T1000 (cell line): ENCODE results near the gene SEMA5B.

ENCODE experiments used
- DNase-seq: peaks from one replicate; lab custom pipeline; 2025; ENCODE audit warnings: mixed read lengths; lab: John Stamatoyannopoulos, UW

Gene SEMA5B

DNA sequence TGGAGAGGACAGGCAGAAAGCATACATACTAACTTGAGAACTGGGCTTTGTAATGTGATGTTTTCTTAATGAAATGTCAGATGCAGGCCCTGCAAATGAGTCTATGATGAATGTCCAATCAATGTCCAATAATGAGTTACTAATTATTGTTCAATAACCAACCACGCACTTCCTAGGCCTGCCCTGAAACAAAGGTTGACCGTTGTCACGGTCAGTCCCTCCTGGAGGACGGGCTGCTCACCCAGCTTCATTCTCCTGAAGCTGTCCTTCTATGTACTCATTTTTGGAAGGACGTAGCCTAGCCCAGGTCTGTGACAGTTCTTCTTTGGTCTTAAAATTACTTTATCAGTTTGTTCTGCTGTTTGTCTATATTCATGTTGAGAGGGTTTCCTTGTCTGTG, 30.9 kb upstream of the SEMA5B start:
- no peak for DNase-seq

DNA sequence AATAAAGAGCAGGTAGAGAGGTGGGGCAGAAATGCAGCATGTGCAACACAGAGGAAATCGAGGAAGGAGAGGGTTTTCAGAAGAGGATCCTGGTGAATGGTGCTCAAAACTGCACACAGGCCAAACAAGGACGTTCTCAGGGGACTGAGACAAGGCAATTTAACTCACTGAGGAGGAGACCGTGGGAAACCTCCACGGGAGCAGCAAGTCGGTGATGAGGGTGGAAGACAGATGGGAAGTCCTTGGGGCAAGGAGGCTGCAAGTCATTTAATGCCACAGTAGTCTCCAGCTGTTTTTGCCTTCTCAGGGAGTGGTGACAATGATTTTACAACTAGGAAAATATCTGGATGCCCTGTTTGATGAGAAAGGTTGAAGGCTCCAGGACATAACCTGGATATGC, 27.8 kb upstream of the SEMA5B start:
- DNase-seq = no peak

GRCh38 chr3:123054931-123055330, 27.4 kb upstream of the SEMA5B start:
- DNase-seq = peak; percentile 33

GRCh38 chr3:123054109-123054778, 26.7 kb upstream of the SEMA5B start:
- DNase-seq = no peak

DNA sequence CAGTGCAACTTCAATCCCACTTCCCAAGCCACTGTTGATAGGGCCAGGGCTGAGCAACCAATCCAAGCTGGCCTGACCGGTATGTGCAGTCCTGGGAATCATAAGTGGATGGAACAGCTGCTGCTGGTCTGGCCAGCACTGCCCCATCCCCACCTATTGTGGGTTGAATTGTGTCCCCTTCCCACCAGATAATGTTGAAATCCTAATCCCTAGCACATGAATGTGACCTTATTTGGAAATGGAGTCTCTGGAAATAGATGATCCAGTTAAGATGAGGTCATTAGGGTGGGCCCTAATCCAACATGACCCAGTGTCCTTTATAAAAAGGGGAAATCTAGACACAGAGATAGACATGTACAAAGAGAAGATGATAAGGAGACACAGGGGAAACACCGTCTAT, 25.5 kb upstream of the SEMA5B start:
- DNase-seq = no peak

DNA sequence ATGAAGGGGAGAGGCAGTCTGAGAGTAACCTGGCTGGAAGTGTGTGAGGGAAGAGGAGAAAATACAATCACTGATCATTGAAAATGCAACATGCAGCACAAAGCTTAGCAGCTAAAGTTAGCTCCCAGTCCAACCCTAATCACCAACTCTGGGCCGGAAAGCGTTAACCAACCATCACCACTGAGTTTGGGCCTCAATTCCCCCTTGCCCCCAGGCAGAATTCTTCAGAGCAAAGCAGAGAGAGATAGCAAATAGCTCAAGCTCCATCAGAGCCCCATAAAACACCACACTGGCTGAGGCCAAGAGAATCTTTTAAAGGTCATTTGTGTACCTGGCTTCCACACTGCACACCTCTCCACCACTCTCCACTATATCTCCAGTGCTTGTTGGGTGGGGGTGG, 23.1 kb upstream of the SEMA5B start:
- no peak for DNase-seq

GRCh38 chr3:123048480-123049237, 21.1 kb upstream of the SEMA5B start:
- DNase-seq = no peak

- DNase-seq = no peak
Measured at GRCh38 chr3:123047062-123047319, 19.4 kb upstream of the SEMA5B start.

- peak; percentile 77 for DNase-seq
Measured at GRCh38 chr3:123046262-123047061, 18.9 kb upstream of the SEMA5B start.

- DNase-seq = no peak
Measured at GRCh38 chr3:123044981-123045763, 17.6 kb upstream of the SEMA5B start.

- no peak for DNase-seq
Measured at GRCh38 chr3:123042413-123042812, 14.8 kb upstream of the SEMA5B start.

DNA sequence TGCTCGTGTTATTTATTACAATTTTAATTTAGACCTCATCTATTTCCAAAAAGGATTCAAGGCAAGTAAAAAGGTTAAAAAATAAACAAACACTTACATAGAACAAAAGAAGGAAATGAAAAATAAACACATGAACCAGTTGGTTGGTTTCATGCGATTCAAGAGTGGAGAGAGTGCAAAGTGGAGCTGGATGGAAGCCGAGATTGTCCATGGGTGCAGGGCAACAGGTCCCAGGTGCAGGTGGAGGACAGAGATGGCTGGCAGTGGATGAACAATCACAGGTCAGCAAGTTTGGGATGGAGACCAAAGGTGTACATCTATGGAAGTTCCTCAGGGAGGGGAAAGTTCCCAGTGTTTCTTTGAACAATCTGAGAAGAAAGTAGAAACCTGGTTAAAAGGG, 11.6 kb upstream of the SEMA5B start:
- DNase-seq = no peak

- DNase-seq = no peak
Measured at GRCh38 chr3:123038751-123039150, 11.2 kb upstream of the SEMA5B start.

- DNase-seq = peak; percentile 4
Measured at GRCh38 chr3:123037015-123037375, 9.4 kb upstream of the SEMA5B start.

- DNase-seq = peak; percentile 32
Measured at GRCh38 chr3:123036352-123037014, 8.9 kb upstream of the SEMA5B start.

- DNase-seq = no peak
Measured at GRCh38 chr3:123034996-123035395, 7.4 kb upstream of the SEMA5B start.

- no peak for DNase-seq
Measured at GRCh38 chr3:123034120-123034519, 6.6 kb upstream of the SEMA5B start.

GRCh38 chr3:123032057-123032456, 4.5 kb upstream of the SEMA5B start:
- DNase-seq = no peak

DNA sequence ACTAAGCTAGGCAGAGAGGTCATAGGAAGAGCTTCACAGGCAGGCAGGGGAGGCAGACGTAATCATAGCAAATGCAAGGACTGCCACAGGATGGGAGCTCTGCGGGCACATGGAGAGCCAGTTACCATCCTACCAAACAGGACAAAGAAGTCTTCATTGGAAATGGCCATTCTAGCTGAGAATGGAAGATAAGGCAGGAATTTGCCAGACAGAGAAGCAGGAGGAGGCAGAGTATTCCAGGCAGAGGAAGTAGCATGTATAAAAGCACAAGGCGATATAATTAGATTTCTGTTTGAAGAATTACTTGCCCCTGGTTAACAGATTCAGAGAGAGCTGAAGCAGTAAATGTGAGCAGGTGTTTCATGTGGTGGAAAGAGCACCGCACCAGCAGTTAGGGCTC, 3.5 kb upstream of the SEMA5B start:
- DNase-seq = no peak

GRCh38 chr3:123028233-123028828, 768 bp upstream of the SEMA5B start:
- DNase-seq = no peak

DNA sequence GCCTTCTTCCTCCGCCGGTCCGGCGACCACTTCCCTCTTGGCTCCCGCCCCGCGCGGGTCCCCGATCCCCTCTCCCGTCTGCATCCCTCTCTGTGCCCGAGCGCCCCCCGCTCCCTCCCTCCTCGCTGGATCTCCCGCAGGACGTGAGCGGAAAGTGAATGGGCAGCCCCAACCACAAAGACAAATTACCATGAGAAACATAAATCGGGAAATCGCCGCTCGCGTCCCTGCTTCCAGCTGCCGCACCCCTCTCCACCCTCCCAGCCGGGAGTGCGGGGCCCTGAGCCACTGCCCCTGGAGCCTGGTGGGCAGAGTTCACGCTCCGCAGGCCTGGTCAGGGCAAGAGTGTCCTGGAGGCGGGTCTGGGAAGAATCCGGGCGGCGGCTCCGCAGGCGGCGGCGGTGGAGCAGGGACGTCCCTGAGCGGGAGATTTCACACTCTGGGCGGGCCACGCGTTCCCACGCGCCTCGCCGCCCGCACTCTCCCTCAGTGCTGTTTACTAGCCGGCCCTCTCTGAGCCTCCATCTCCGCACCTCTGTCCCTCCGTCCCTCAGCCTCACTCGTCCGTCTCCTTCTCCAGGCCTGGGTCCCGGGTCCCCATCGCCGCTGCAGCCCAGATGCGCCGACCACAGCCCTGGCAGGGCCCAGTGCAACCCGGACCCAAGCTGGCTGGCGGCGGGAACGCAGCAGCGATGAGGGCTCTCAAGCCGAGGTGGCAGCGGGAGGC, 835 bp downstream of the SEMA5B start:
- DNase-seq = no peak
